Stomach (tissue), 19 donors: ENCODE data around the gene ZNRF4. TPM values are rescaled to one million over a fixed set of nuclear protein-coding genes. Genes with fewer than 3 reads are reported as not detected.
"Not testable (repeated sequence)": the region's sequence is repeated elsewhere in the genome, so short reads cannot be mapped to it uniquely, and the experiment has no call there.

Source experiments
- DNase-seq, 2 donors: peaks; one replicate each; pipeline versions ENCODE4 v3.0.0 to v3.0.0-alpha.2; 2013 to 2019
- H3K27ac ChIP-seq, 5 donors: fragments of 200-600 bp in 4 of 5; sonication (generic) in 4 of 5; one replicate each; pipeline ENCODE4 v1.5.1; 2013 to 2019; ENCODE audit warnings: mild to moderate bottlenecking in 1 of 5, moderate library complexity in 1 of 5
- H3K27me3 ChIP-seq, 3 donors: fragments of 200-600 bp; sonication (generic); one replicate each; pipeline ENCODE4 v1.5.1; 2017 to 2019; ENCODE audit warnings: mixed run types in 1 of 3
- H3K36me3 ChIP-seq, 4 donors: fragments of 200-600 bp; sonication (generic); 1 replicate in 3 of 4; 2 replicates in 1 of 4; pipeline ENCODE4 v1.5.1; 2016 to 2019
- H3K4me1 ChIP-seq, 4 donors: fragments of 200-600 bp; sonication (generic); one replicate each; pipeline ENCODE4 v1.5.1; 2016 to 2019
- H3K4me3 ChIP-seq, 4 donors: fragments of 200-600 bp; sonication (generic) in 3 of 4; one replicate each; pipeline ENCODE4 v1.5.1; 2016 to 2019; ENCODE audit warnings: mild to moderate bottlenecking in 1 of 4
- H3K9me3 ChIP-seq, 4 donors: fragments of 200-600 bp; sonication (generic); one replicate each; pipeline ENCODE4 v1.5.1; 2016 to 2019
- EP300 ChIP-seq: sonication (generic); formaldehyde crosslinking; IDR thresholded peaks from one replicate; pipeline ENCODE4 v1.6.1; 2017; ENCODE audit warnings: antibody characterized with exemption
- POLR2A ChIP-seq, 4 donors: fragments of 450-650 bp; IDR thresholded peaks; one replicate each; pipeline ENCODE4 v1.6.1; 2016; ENCODE audit warnings: antibody characterized with exemption in 4 of 4, control low read depth in 2 of 4, mild to moderate bottlenecking in 1 of 4, moderate library complexity in 1 of 4
- POLR2AphosphoS5 ChIP-seq, 3 donors: sonication (generic); formaldehyde crosslinking; IDR thresholded peaks; one replicate each; pipeline ENCODE4 v1.6.1; 2016; ENCODE audit warnings: antibody characterized with exemption in 3 of 3
- WGBS, 5 donors: extraction: QIAGEN DNeasy Blood & Tissue Kit in 3 of 5; methylation state at CpG; one replicate each; pipeline versions ENCODE4 v1.1.5 to v1.1.7; 2013 to 2018; 5-methylcytosine and 5-hydroxymethylcytosine counted together
- intact Hi-C: fragments of 100-400 bp; cut with DNase I; formaldehyde crosslinking; loops from one replicate; pipeline ENCODE4 v1.15.1; 2023; ENCODE audit warnings: low total_unique reads
- long read RNA-seq, 10 donors: transcript quantifications; one replicate each; lab custom pipeline, GENCODE V29; 2026
- polyA plus RNA-seq, 3 donors: library from polyadenylated mRNA; stranded (reverse); fragments of 200-250 nt; gene quantifications; one replicate each; pipeline ENCODE4 v1.2.3, GENCODE V29; 2013
- total RNA-seq, 5 donors: library from RNA; depleted of rRNA; stranded (reverse); fragments of >200 nt; gene quantifications; one replicate each; pipeline versions ENCODE4 v1.1.0 to v1.2.3, GENCODE V29; 2014 to 2016
- TF ChIP-seq, protein P1 (sequence below), 7 experiments: fragments of 450-650 bp in 4 of 7; fragments of 200-600 bp in 3 of 7; sonication (generic) in 3 of 7; IDR thresholded peaks; one replicate each; pipeline ENCODE4 v1.5.1; 2016 to 2019; ENCODE audit warnings: antibody characterized with exemption in 7 of 7, control low read depth in 2 of 7, mild to moderate bottlenecking in 1 of 7
- donor health status: healthy with polysubstance abuse.
- donor health status: Bipolar disorder and iron deficiency.
- donor health status: healthy.

ZNRF4 gene, protein sequence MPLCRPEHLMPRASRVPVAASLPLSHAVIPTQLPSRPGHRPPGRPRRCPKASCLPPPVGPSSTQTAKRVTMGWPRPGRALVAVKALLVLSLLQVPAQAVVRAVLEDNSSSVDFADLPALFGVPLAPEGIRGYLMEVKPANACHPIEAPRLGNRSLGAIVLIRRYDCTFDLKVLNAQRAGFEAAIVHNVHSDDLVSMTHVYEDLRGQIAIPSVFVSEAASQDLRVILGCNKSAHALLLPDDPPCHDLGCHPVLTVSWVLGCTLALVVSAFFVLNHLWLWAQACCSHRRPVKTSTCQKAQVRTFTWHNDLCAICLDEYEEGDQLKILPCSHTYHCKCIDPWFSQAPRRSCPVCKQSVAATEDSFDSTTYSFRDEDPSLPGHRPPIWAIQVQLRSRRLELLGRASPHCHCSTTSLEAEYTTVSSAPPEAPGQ
- not detected for total RNA-seq
- not detected for polyA plus RNA-seq
- long read RNA-seq, donor 1, result 0 reads
- long read RNA-seq, donor 2, result 0 reads
- long read RNA-seq, donor 3, result 0 reads
- long read RNA-seq, donor 4, result 0 reads
- long read RNA-seq, donor 5, result 0 reads
- long read RNA-seq, donor 6, result 0 reads
- long read RNA-seq, donor 7, result 0 reads
- long read RNA-seq, donor 8, result 0 reads
- long read RNA-seq, donor 9, result 0 reads
- long read RNA-seq, donor 10, result 0 reads

DNA sequence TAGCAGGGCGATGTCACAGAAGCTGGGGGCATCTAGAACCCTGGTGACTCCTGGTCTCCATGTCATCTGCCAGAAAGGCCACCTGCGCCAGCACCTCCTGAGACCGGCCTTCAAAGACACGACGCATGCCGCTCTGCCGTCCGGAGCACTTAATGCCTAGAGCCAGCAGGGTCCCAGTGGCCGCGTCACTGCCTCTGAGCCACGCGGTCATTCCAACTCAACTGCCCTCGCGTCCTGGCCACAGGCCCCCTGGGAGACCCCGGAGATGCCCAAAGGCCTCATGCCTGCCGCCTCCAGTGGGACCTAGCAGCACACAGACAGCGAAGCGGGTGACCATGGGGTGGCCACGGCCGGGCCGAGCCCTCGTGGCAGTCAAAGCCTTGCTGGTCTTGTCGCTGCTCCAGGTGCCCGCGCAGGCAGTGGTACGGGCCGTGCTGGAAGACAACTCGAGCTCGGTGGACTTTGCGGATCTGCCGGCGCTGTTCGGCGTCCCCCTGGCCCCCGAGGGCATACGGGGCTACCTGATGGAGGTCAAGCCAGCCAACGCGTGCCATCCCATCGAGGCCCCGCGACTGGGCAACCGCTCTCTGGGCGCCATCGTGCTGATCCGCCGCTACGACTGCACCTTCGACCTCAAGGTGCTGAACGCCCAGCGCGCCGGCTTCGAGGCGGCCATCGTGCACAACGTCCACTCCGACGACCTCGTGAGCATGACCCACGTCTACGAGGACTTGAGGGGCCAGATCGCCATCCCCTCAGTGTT is at the start of gene ZNRF4:
TSS of gene ZNRF4 (plus strand) at position 51 of the 763 bp plus-strand sequence. CDS start at position 126, 75 bp downstream.
- no peak for DNase-seq
- no peak within 1 kb of the TSS for H3K27ac ChIP-seq
- 91 to 95% (median 93%) methylated on average over 54 to 62 of the region's 62 CpGs for WGBS, 5 donors
- peaks cover 0 to 5% (median 0%) of the 10 kb centered on the region in 4 donors for H3K9me3 ChIP-seq
- no peaks in the 10 kb centered on the region for H3K4me1 ChIP-seq
- no peak for TF ChIP-seq EP300
- TF ChIP-seq, protein P1, sequence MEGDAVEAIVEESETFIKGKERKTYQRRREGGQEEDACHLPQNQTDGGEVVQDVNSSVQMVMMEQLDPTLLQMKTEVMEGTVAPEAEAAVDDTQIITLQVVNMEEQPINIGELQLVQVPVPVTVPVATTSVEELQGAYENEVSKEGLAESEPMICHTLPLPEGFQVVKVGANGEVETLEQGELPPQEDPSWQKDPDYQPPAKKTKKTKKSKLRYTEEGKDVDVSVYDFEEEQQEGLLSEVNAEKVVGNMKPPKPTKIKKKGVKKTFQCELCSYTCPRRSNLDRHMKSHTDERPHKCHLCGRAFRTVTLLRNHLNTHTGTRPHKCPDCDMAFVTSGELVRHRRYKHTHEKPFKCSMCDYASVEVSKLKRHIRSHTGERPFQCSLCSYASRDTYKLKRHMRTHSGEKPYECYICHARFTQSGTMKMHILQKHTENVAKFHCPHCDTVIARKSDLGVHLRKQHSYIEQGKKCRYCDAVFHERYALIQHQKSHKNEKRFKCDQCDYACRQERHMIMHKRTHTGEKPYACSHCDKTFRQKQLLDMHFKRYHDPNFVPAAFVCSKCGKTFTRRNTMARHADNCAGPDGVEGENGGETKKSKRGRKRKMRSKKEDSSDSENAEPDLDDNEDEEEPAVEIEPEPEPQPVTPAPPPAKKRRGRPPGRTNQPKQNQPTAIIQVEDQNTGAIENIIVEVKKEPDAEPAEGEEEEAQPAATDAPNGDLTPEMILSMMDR (IDR thresholded peaks at IDR 0.05), result no peak
- no peak for TF ChIP-seq POLR2A (IDR thresholded peaks at IDR 0.05)
- TF ChIP-seq POLR2AphosphoS5 (IDR thresholded peaks at IDR 0.05), result no peak
- H3K27me3 ChIP-seq, result peaks cover 0 to 25% (median 11%) of the 10 kb centered on the region in 3 donors
- intact Hi-C loops, result no loop called here
- no peak within 1 kb of the TSS for H3K4me3 ChIP-seq
- no peaks in the 10 kb centered on the region for H3K36me3 ChIP-seq

DNA sequence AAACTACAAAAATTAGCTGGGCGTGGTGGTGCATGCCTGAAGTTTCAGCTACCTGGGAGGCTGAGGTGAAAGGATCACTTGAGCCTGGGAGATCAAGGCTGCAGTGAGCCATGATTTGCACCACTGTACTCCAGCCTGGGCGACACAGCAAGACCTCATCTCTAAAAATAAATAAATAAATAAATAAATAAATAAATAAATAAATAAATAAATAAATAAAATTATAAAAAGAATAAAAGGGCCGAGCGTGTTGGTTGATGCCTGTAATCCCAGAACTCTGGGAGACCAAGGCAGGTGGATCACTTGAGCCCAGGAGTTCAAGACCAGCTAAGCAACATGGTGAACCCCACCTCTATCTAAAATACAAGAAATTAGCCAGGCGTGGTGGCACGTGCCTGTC is 49.0 kb upstream of the ZNRF4 start:
- H3K4me3 ChIP-seq, intact Hi-C loops: not testable (repeated sequence)
- WGBS, 5 donors, result 85 to 92% (median 88%) methylated on average over 6 of the region's 6 CpGs

DNA sequence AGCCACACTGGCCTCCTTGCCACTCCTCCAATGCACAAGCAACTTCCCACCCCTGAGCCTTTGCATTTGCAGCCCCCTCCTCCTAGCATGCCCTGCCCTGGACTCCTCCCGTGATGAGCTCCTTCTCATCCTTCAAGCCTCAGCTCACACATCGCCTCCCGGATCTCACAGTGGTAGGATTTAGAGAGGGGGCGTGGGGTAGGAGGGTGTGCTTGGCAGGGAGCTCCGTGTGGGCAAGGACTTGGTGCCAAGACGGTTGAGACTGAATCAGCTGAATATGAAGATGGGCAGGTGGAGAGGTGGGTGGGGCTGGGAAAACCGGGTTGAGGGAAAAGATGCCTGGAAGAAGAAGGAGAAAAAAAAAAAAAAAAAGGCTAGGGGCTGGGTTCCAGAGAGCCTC is 48.4 kb upstream of the ZNRF4 start:
- intact Hi-C loops, result no loop called here
- Histone ChIP-seq H3K27me3 (peaks cover 0 to 54% (median 0%) of the 10 kb centered on the region in 3 donors), H3K4me3 (no peak overlapping the region), H3K27ac (no peak overlapping the region), H3K9me3 (peaks cover 0 to 21% (median 8%) of the 10 kb centered on the region in 4 donors), H3K4me1 (no peaks in the 10 kb centered on the region), H3K36me3 (no peaks in the 10 kb centered on the region)
- TF ChIP-seq EP300, result no peak
- no peak for TF ChIP-seq POLR2AphosphoS5 (IDR thresholded peaks at IDR 0.05)
- TF ChIP-seq, protein P1 (IDR thresholded peaks at IDR 0.05), result no peak
- TF ChIP-seq POLR2A (IDR thresholded peaks at IDR 0.05), result no peak
- WGBS, 5 donors, result 53 to 68% (median 64%) methylated on average over 7 of the region's 7 CpGs
- DNase-seq, result no peak

More for the DNA sequence above, 49.0 kb upstream of the ZNRF4 start:
- DNase-seq, H3K27ac ChIP-seq, H3K4me1 ChIP-seq, H3K36me3 ChIP-seq: not testable (repeated sequence)
- peaks cover 0 to 21% (median 8%) of the 10 kb centered on the region in 4 donors for H3K9me3 ChIP-seq
- peaks cover 0 to 54% (median 0%) of the 10 kb centered on the region in 3 donors for H3K27me3 ChIP-seq

DNA sequence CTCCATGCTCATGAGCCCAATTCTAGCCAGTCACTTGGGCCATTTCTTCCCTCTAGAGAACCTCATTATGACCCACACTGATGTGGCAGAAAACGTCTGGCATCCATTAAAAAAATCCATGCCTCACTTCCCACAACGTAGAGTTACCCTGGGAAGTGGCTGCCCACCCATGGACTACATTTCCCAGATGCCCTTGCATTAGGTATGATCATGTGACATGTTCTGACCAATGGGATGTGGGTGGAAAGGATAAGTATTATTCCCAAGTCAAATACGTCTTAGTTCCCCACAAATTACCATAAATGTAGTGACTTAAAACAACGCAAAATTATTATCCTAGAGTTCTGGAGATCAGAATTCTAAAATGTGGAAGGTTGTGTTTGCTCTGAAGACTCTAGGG is 47.9 kb upstream of the ZNRF4 start:
- Histone ChIP-seq H3K9me3 (peaks cover 0 to 21% (median 8%) of the 10 kb centered on the region in 4 donors), H3K27ac (no peak overlapping the region), H3K36me3 (no peaks in the 10 kb centered on the region), H3K27me3 (peaks cover 0 to 53% (median 0%) of the 10 kb centered on the region in 3 donors), H3K4me3 (no peak overlapping the region), H3K4me1 (no peaks in the 10 kb centered on the region)
- TF ChIP-seq POLR2A (IDR thresholded peaks at IDR 0.05) (no peak), EP300 (no peak), POLR2AphosphoS5 (IDR thresholded peaks at IDR 0.05) (no peak)
- TF ChIP-seq, protein P1 (IDR thresholded peaks at IDR 0.05), result no peak
- no peak for DNase-seq
- WGBS, 5 donors, result 33 to 40% (median 39%) methylated on average over 4 of the region's 4 CpGs
- intact Hi-C loops, result no loop called here
